ENCODE results near the gene KAT8.
"Not testable (repeated sequence)": the region's sequence is repeated elsewhere in the genome, so short reads cannot be mapped to it uniquely, and the experiment has no call there.

The KAT8 gene

GRCh38 chr16:31129568-31130335, 12.3 kb downstream of the KAT8 start:
- peak in 23 of 51 donors; percentile 15 to 64 (median 46) for DNase-seq

- no peak for DNase-seq
Observed at GRCh38 chr16:31130336-31130891, 12.9 kb downstream of the KAT8 start.

GRCh38 chr16:31130899-31131298, 13.4 kb downstream of the KAT8 start:
- no peak for DNase-seq

GRCh38 chr16:31131416-31131815, 14.0 kb downstream of the KAT8 start:
- no peak for DNase-seq

GRCh38 chr16:31131841-31132271, 14.4 kb downstream of the KAT8 start:
- no peak for DNase-seq

GRCh38 chr16:31132303-31132979, 15.0 kb downstream of the KAT8 start:
- DNase-seq = no peak

GRCh38 chr16:31133046-31133501, 15.6 kb downstream of the KAT8 start:
- DNase-seq = no peak

GRCh38 chr16:31134091-31134571, 16.7 kb downstream of the KAT8 start:
- peak in 5 of 51 donors; percentile 8 to 32 (median 12) for DNase-seq

- DNase-seq = no peak
Observed at GRCh38 chr16:31134625-31135534, 17.4 kb downstream of the KAT8 start.

GRCh38 chr16:31135535-31136286, 18.2 kb downstream of the KAT8 start, which contains the start of gene PRSS8:
Gene PRSS8 (minus strand): TSS chr16:31135727. CDS start chr16:31135498, 229 bp downstream.
- DNase-seq = no peak

- no peak for DNase-seq
Observed at GRCh38 chr16:31136287-31136662, 18.8 kb downstream of the KAT8 start.

GRCh38 chr16:31136822-31137499, 19.5 kb downstream of the KAT8 start:
- not testable (repeated sequence) for DNase-seq

GRCh38 chr16:31138621-31139578, 21.4 kb downstream of the KAT8 start:
- no peak for DNase-seq

GRCh38 chr16:31141071-31141469, 23.6 kb downstream of the KAT8 start:
- DNase-seq = not testable (repeated sequence)

- DNase-seq = peak in 10 of 51 donors; percentile 33 to 54 (median 40)
Observed at GRCh38 chr16:31141489-31142108, 24.1 kb downstream of the KAT8 start.

GRCh38 chr16:31142109-31143010, 24.9 kb downstream of the KAT8 start:
- DNase-seq = peak; percentile 62 to 99 (median 96)
